ENCODE measurements around the gene POMGNT1.
"Not testable (repeated sequence)": the region's sequence is repeated elsewhere in the genome, so short reads cannot be mapped to it uniquely, and the experiment has no call there.

DNA sequence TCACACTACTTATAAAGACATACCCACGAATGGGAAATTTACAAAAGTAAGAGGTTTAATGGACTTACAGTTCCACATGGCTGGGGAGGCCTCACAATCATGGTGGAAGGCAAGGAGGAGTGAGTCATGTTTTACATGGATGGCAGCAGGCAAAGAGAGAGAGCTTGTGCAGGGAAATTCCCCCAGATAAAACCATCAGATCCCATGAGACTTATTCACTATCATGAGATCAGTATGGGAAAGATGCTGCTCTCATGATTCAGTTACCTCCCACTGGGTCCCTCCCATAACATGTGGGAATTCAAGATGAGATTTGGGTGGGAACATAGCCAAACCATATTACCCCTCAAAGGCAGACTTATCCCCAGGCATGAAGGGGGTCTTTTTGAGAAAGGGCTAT is 40.6 kb upstream of the POMGNT1 start:
- TF ChIP-seq, protein P1, sequence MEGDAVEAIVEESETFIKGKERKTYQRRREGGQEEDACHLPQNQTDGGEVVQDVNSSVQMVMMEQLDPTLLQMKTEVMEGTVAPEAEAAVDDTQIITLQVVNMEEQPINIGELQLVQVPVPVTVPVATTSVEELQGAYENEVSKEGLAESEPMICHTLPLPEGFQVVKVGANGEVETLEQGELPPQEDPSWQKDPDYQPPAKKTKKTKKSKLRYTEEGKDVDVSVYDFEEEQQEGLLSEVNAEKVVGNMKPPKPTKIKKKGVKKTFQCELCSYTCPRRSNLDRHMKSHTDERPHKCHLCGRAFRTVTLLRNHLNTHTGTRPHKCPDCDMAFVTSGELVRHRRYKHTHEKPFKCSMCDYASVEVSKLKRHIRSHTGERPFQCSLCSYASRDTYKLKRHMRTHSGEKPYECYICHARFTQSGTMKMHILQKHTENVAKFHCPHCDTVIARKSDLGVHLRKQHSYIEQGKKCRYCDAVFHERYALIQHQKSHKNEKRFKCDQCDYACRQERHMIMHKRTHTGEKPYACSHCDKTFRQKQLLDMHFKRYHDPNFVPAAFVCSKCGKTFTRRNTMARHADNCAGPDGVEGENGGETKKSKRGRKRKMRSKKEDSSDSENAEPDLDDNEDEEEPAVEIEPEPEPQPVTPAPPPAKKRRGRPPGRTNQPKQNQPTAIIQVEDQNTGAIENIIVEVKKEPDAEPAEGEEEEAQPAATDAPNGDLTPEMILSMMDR (IDR thresholded peaks at IDR 0.05), result not testable (repeated sequence)
- not testable (repeated sequence) for TF ChIP-seq POLR2A (IDR thresholded peaks at IDR 0.05)
